Neural cell (in vitro differentiated cells): Measurements from ENCODE around the gene HOXC6.

Source experiments
- EZH2 ChIP-seq: fragments of 200-600, 300-800 bp; shearing (Covaris generic), sonication (generic); IDR thresholded peaks from 2 replicates; pipeline ENCODE4 v1.6.1; 2014; ENCODE audit warnings: antibody characterized with exemption, low read length, borderline replicate concordance, mild to moderate bottlenecking; ENCODE audit not compliant: insufficient read depth, poor library complexity, severe bottlenecking
- TAF1 ChIP-seq: IDR thresholded peaks from 2 replicates; pipeline ENCODE4 v1.6.1; 2012; ENCODE audit warnings: low read depth

DNA sequence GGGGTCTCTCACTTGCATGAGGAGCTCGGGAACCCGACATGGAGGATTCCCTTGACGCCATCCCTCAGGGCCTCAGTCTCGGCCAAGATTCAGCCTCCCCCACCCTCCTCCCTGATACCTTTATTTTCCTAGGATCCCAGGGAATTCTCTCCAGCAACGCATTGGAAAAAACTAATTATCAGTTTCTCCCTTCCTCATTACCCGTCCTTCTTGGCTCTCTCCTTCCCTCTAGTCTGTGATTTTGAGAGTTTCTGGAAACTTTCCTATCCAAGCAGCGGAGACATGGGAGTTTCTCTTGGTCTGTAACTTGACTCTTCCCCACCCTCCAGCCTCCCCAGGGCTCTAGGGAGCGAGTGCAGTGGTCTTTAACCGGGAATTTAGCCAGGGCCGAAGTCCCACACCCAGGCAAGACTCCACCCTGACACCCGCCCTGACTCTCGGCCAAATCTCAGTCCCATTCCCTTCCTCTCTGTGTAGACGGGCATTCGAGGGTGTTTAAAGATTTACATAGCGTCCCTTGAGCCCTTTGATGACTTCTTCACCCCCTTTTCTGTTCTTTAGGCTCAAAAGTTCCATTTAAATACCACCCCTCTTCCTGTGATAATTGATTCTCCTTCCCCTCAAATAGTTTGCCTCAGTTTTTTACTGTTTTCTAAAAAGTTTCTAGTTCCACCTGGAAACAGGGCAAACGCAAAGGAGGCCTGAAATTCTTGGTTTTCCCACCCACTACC is 11.3 kb downstream of the HOXC6 start:
- no peak for TF ChIP-seq EZH2
- no peak for TF ChIP-seq TAF1
